ENCODE data around the gene TULP4. TPM values are rescaled to one million over a fixed set of nuclear protein-coding genes. Genes with fewer than 3 reads are reported as not detected.
"Not testable (repeated sequence)": the region's sequence is repeated elsewhere in the genome, so short reads cannot be mapped to it uniquely, and the experiment has no call there.

The TULP4 gene
- total RNA-seq, 1 experiment from 2014 or later: 52.8 TPM

- Mint-ChIP-seq H3K4me3 (no peak overlapping the region), H3K36me3 (peaks cover 47% of the 10 kb centered on the region)
These were observed 156.4 kb downstream of the TULP4 start for GRCh38 chr6:158468666-158469065.

GRCh38 chr6:158470023-158470422, 157.8 kb downstream of the TULP4 start:
- POLR2A ChIA-PET; H3K9me3 Mint-ChIP-seq; DNase-seq (ENCODE audit: low spot score); ATAC-seq; H3K4me3 Mint-ChIP-seq; H3K27ac Mint-ChIP-seq: not testable (repeated sequence)
- H3K27me3 Mint-ChIP-seq (ENCODE audit: low read depth): peaks cover 100% of the 10 kb centered on the region
- peaks cover 45% of the 10 kb centered on the region for H3K36me3 Mint-ChIP-seq
- CTCF ChIA-PET: interaction anchor here (0.7 to 1.2 kb wide), 4 partner anchors 8 to 256 kb away, joined by 3 to 4 read pairs (median 4); no protein-coding TSS in a partner anchor
- H3K4me1 Mint-ChIP-seq: peaks cover 50% of the 10 kb centered on the region

More at GRCh38 chr6:158468666-158469065, 156.4 kb downstream of the TULP4 start:
- ChIA-PET POLR2A (no interaction called here), CTCF (interaction anchor here (1.2 to 1.4 kb wide), 2 partner anchors 50 to 254 kb away, joined by 3 to 8 read pairs; no protein-coding TSS in a partner anchor)
- TF ChIP-seq NR1H2 (CRISPR knock-in tag; IDR thresholded peaks at IDR 0.05) (no peak), SMAD3 (CRISPR knock-in tag; IDR thresholded peaks at IDR 0.05; ENCODE audit: borderline replicate concordance) (no peak), IRF1 (CRISPR knock-in tag; IDR thresholded peaks at IDR 0.05) (no peak), ATF6 (CRISPR knock-in tag; IDR thresholded peaks at IDR 0.05) (no peak), AFF4 (CRISPR knock-in tag; IDR thresholded peaks at IDR 0.05; ENCODE audit: borderline replicate concordance) (no peak), CBFB (CRISPR knock-in tag; IDR thresholded peaks at IDR 0.05; ENCODE audit: low read depth) (no peak), ATF3 (CRISPR knock-in tag; conservative IDR thresholded peaks at IDR 0.05) (no peak), TEAD4 (CRISPR knock-in tag; IDR thresholded peaks at IDR 0.05) (no peak), E2F5 (CRISPR knock-in tag; IDR thresholded peaks at IDR 0.05) (no peak), GRHL2 (CRISPR knock-in tag; IDR thresholded peaks at IDR 0.05; ENCODE audit: insufficient replicate concordance, severe bottlenecking) (no peak), RELA (CRISPR knock-in tag; IDR thresholded peaks at IDR 0.05; ENCODE audit: borderline replicate concordance) (no peak), SP1 (CRISPR knock-in tag; conservative IDR thresholded peaks at IDR 0.05) (no peak)
- H3K9me3 Mint-ChIP-seq: peaks cover 7% of the 10 kb centered on the region
- H3K4me1 Mint-ChIP-seq: peaks cover 64% of the 10 kb centered on the region
- ATAC-seq (no peak), DNase-seq (ENCODE audit: low spot score) (no peak)
- H3K27ac Mint-ChIP-seq: no peak overlapping the region
- H3K27me3 Mint-ChIP-seq (ENCODE audit: low read depth): peaks cover 91% of the 10 kb centered on the region

GRCh38 chr6:158471339-158471738, 159.1 kb downstream of the TULP4 start:
- Mint-ChIP-seq H3K4me3 (no peak overlapping the region), H3K27ac (no peak overlapping the region), H3K36me3 (peaks cover 37% of the 10 kb centered on the region), H3K9me3 (peaks cover 7% of the 10 kb centered on the region), H3K27me3 (ENCODE audit: low read depth) (peaks cover 87% of the 10 kb centered on the region), H3K4me1 (peaks cover 40% of the 10 kb centered on the region)
- ChIA-PET CTCF (interaction anchor here (1.1 kb wide), 1 partner anchor 27 kb away, joined by 3 read pairs; no protein-coding TSS in a partner anchor), POLR2A (no interaction called here)
- TF ChIP-seq PRRX2 (CRISPR knock-in tag; IDR thresholded peaks at IDR 0.05) (no peak), FOXK1 (CRISPR knock-in tag; IDR thresholded peaks at IDR 0.05) (no peak), ZSCAN18 (CRISPR knock-in tag; IDR thresholded peaks at IDR 0.05) (no peak), HMGA2 (CRISPR knock-in tag; IDR thresholded peaks at IDR 0.05) (no peak), MXD4 (CRISPR knock-in tag; IDR thresholded peaks at IDR 0.05; ENCODE audit: borderline replicate concordance) (no peak), NR3C1 (CRISPR knock-in tag; conservative IDR thresholded peaks at IDR 0.05; ENCODE audit: low read depth) (no peak), RORB (CRISPR knock-in tag; IDR thresholded peaks at IDR 0.05) (no peak), MLX (CRISPR knock-in tag; IDR thresholded peaks at IDR 0.05) (no peak), SP1 (CRISPR knock-in tag; conservative IDR thresholded peaks at IDR 0.05) (no peak), ZNF232 (CRISPR knock-in tag; IDR thresholded peaks at IDR 0.05) (no peak)
- DNase-seq (ENCODE audit: low spot score): no peak
- no peak for ATAC-seq
